ENCODE data around the gene DHX16. TPM values are rescaled to one million over a fixed set of nuclear protein-coding genes. Genes with fewer than 3 reads are reported as not detected.

DHX16 gene
- total RNA-seq, 2 experiments from 2014 or later: 15.9 to 16.1 TPM

DNA sequence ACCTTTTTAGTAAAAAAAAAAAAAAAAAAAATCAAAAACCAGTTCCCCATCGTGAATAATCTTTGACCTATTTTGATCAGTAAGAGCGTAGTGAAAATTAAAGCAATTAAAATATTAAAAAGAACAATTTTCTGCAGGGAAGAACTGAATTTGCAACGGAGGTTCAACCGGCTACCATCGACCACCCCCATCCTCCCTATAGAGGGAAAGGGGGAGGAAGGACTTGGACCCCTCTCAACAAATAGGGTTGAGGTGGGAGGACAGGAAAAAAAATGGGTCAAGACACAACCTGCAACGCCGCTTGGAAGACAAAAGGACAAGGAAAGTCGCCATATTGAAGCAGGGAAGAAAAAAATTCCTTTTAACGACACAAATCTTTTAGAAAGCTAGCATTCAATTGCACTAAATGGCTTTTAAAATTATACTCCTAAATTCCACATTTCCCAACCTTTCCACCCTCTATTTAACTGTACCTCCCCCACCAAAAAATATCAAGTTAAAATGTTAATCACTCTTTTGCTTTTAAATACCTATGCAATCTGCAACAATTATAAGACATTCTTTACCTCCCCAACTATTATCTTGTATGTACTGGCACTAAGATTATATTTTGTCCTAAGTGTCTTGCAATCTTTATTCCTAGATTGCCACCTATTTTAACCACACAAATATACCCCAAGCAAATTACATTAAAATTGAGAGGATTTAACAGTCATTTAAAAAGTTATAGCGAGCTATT, 57.4 kb downstream of the DHX16 start:
- H3K36me3 Mint-ChIP-seq (ENCODE audit: low read depth): peaks cover 55% of the 10 kb centered on the region
- no peaks in the 10 kb centered on the region for H3K9me3 Mint-ChIP-seq
- CTCF ChIA-PET: interaction anchor here (0.7 to 4.2 kb wide), 13 partner anchors 9 to 162 kb away, joined by 3 to 22 read pairs (median 7); partner anchors contain the start of genes ATAT1, DHX16 and MDC1
- POLR2A ChIA-PET: interaction anchor here (0.6 to 4.8 kb wide), 72 partner anchors 9 to 1580 kb away, joined by 3 to 135 read pairs (median 5); partner anchors contain the start of genes ABCF1, ATAT1, C6orf136 and DDR1
- ATAC-seq (ENCODE audit: poor library complexity): no peak
- peaks cover 36% of the 10 kb centered on the region for H3K36me3 ChIP-seq (ENCODE audit: insufficient read depth, low read length)
- no peak for TF ChIP-seq CTCF (IDR thresholded peaks at IDR 0.05)
- peak overlapping the region; percentile 99 for H3K27ac Mint-ChIP-seq
- peak overlapping the region; percentile 76 for H3K4me3 ChIP-seq (ENCODE audit: low read length)
- peak in 12 of 14 experiments; percentile 17 to 71 (median 43) for DNase-seq
- peaks cover 44% of the 10 kb centered on the region for H3K4me1 ChIP-seq (ENCODE audit: insufficient read depth, low read length)
- H3K4me3 Mint-ChIP-seq: peak overlapping the region; percentile 100
- no peaks in the 10 kb centered on the region for H3K9me3 ChIP-seq (ENCODE audit: control insufficient read depth in 1 of 2, insufficient read depth in 1 of 2, low read length in 2 of 2)
- peaks cover 5% of the 10 kb centered on the region for H3K27me3 Mint-ChIP-seq
- peaks cover 48% of the 10 kb centered on the region for H3K4me1 Mint-ChIP-seq (ENCODE audit: low read depth)
- H3K27me3 ChIP-seq (ENCODE audit: control insufficient read depth in 1 of 2, insufficient read depth in 2 of 2, low read length in 2 of 2): no peaks in the 10 kb centered on the region
- intact Hi-C loops (cut with DNase I, micrococcal nuclease): loop anchor here in 1 of 2 experiments (5.0 kb wide), 1 partner anchor 57 kb away; the partner anchor contains the start of gene DHX16
- H3K27ac ChIP-seq (ENCODE audit: low read depth in 1 of 2, low read length in 2 of 2): peak overlapping the region; percentile 92 to 98

DNA sequence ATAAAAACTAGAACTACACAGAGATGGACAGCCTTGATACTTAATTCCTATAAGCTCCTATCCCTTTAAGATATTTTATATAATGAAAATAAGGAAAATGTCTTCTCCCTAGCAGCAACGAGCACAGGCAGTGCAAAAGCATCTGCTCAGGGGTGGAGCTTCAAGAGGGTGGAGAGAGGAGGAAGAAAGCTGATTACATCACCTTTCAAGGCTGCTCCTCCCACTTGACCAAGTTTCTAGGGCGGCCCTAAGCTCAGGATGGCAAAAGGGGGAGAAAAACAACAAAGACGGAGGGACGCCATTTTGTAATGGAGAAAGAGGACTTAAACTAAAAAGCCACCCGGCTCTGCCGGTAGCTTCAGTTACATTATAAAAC, 58.0 kb downstream of the DHX16 start:
- H3K4me3 ChIP-seq (ENCODE audit: low read length): peak overlapping the region; percentile 76
- no peak for TF ChIP-seq CTCF (IDR thresholded peaks at IDR 0.05)
- intact Hi-C loops (cut with DNase I, micrococcal nuclease): loop anchor here (1.0 to 5.0 kb wide), 3 partner anchors 57 to 133 kb away; partner anchors contain the start of gene DHX16 (in 1 of the 2)
- peaks cover 59% of the 10 kb centered on the region for H3K36me3 Mint-ChIP-seq (ENCODE audit: low read depth)
- H3K27ac ChIP-seq (ENCODE audit: low read depth in 1 of 2, low read length in 2 of 2): peak overlapping the region; percentile 92 to 98
- peak; percentile 57 for ATAC-seq (ENCODE audit: poor library complexity)
- no peaks in the 10 kb centered on the region for H3K27me3 ChIP-seq (ENCODE audit: control insufficient read depth in 1 of 2, insufficient read depth in 2 of 2, low read length in 2 of 2)
- POLR2A ChIA-PET: interaction anchor here (0.6 to 4.8 kb wide), 63 partner anchors 9 to 1581 kb away, joined by 3 to 135 read pairs (median 5); partner anchors contain the start of genes ABCF1, ATAT1, C6orf136 and DDR1
- DNase-seq: peak; percentile 71 to 98 (median 81)
- H3K4me1 ChIP-seq (ENCODE audit: insufficient read depth, low read length): peaks cover 48% of the 10 kb centered on the region
- peaks cover 32% of the 10 kb centered on the region for H3K36me3 ChIP-seq (ENCODE audit: insufficient read depth, low read length)
- peaks cover 53% of the 10 kb centered on the region for H3K4me1 Mint-ChIP-seq (ENCODE audit: low read depth)
- CTCF ChIA-PET: interaction anchor here (0.5 to 4.2 kb wide), 12 partner anchors 9 to 161 kb away, joined by 3 to 22 read pairs (median 8); partner anchors contain the start of genes ATAT1, DHX16 and MDC1
- no peaks in the 10 kb centered on the region for H3K9me3 Mint-ChIP-seq
- H3K4me3 Mint-ChIP-seq: peak overlapping the region; percentile 100
- H3K9me3 ChIP-seq (ENCODE audit: control insufficient read depth in 1 of 2, insufficient read depth in 1 of 2, low read length in 2 of 2): no peaks in the 10 kb centered on the region
- H3K27ac Mint-ChIP-seq: peak overlapping the region; percentile 99
- H3K27me3 Mint-ChIP-seq: peaks cover 5% of the 10 kb centered on the region

DNA sequence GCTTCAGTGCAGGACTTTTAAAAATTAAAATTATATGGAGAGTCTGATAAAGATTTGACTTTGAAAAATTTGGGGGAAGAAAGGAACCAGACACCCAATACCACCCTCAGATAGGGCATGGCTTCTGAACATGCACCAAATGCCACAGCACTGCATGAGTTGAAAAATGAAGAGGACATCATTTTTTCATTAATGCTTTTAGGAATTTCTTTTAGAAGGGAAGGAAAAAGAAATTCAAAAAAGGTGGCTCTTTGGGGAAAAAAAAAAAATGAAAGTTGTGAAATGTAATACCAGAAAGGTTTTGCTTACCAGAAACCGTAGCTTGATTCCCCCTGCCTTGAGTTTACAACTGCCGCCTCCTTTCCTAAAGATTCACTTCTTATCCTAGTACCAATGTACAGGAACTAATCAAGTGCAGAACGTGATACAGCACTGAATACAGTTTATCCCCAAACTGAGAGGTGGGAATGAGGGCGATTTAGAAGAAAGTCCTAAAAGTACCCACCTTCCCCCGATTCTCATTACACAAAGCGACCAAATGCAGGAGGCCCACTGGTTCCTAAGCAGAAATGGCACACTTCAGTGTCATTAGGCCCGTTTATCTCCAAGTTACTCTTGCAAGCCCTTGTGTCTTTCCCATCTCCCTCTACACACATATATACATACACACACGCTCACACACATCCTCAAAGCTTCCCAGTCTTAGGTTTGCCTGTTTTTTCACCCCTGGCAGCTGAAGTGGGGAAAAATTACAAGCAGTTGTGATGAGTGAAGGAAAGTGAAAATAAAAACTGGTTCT, 58.6 kb downstream of the DHX16 start:
- CTCF ChIA-PET: interaction anchor here (0.5 to 4.2 kb wide), 14 partner anchors 8 to 161 kb away, joined by 3 to 22 read pairs (median 8); partner anchors contain the start of genes ABCF1, ATAT1, DHX16 and MDC1
- POLR2A ChIA-PET: interaction anchor here (0.6 to 4.8 kb wide), 64 partner anchors 9 to 1581 kb away, joined by 3 to 135 read pairs (median 5); partner anchors contain the start of genes ABCF1, ATAT1, C6orf136 and DDR1
- Mint-ChIP-seq H3K9me3 (no peaks in the 10 kb centered on the region), H3K27me3 (peaks cover 5% of the 10 kb centered on the region), H3K27ac (peak overlapping the region; percentile 99), H3K4me1 (ENCODE audit: low read depth) (peaks cover 59% of the 10 kb centered on the region), H3K36me3 (ENCODE audit: low read depth) (peaks cover 59% of the 10 kb centered on the region), H3K4me3 (peak overlapping the region; percentile 100)
- ATAC-seq (ENCODE audit: poor library complexity): no peak
- TF ChIP-seq CTCF (IDR thresholded peaks at IDR 0.05): no peak
- no peaks in the 10 kb centered on the region for H3K9me3 ChIP-seq (ENCODE audit: control insufficient read depth in 1 of 2, insufficient read depth in 1 of 2, low read length in 2 of 2)
- H3K27ac ChIP-seq (ENCODE audit: low read depth in 1 of 2, low read length in 2 of 2): peak overlapping the region; percentile 87 to 92
- peaks cover 32% of the 10 kb centered on the region for H3K36me3 ChIP-seq (ENCODE audit: insufficient read depth, low read length)
- peaks cover 51% of the 10 kb centered on the region for H3K4me1 ChIP-seq (ENCODE audit: insufficient read depth, low read length)
- intact Hi-C loops (cut with DNase I, micrococcal nuclease): loop anchor here in 1 of 2 experiments (1.0 to 5.0 kb wide), 2 partner anchors 59 to 132 kb away; no protein-coding TSS in a partner anchor
- H3K4me3 ChIP-seq (ENCODE audit: low read length): peak overlapping the region; percentile 76
- no peaks in the 10 kb centered on the region for H3K27me3 ChIP-seq (ENCODE audit: control insufficient read depth in 1 of 2, insufficient read depth in 2 of 2, low read length in 2 of 2)
- DNase-seq: peak in 3 of 14 experiments; percentile 22 to 41 (median 39)
